HL-60 (cell line): ENCODE results near the gene FNDC5.

Experiments used
- DNase-seq, 2 experiments: peaks; one replicate each; pipeline ENCODE4 v3.0.0-alpha.2; 2010 to 2020; ENCODE audit warnings: low read depth in 1 of 2, low spot score in 1 of 2
- H3K27ac ChIP-seq: fragments of 250-450 bp; sonication (Bioruptor Pico); replicated peaks from 2 replicates; pipeline ENCODE4 v1.5.1; 2020; ENCODE audit warnings: mild to moderate bottlenecking, moderate library complexity
- H3K27me3 ChIP-seq: fragments of 250-450 bp; sonication (Bioruptor Pico); 2 replicates; pipeline ENCODE4 v1.5.1; 2021; ENCODE audit warnings: mild to moderate bottlenecking, moderate library complexity; ENCODE audit not compliant: insufficient read depth, poor library complexity, severe bottlenecking
- H3K4me3 ChIP-seq: replicated peaks from 2 replicates; pipeline ENCODE4 v1.5.1; 2011; ENCODE audit warnings: mild to moderate bottlenecking, control low read depth, low read length; ENCODE audit not compliant: insufficient read depth
- GABPA ChIP-seq: IDR thresholded peaks from 2 replicates; pipeline ENCODE4 v1.6.1; 2012; ENCODE audit warnings: low read depth
- POLR2AphosphoS5 ChIP-seq: IDR thresholded peaks from 2 replicates; pipeline ENCODE4 v1.6.1; 2012; ENCODE audit warnings: low read depth
- SPI1 ChIP-seq: IDR thresholded peaks from 2 replicates; pipeline ENCODE4 v1.6.1; 2012; ENCODE audit warnings: low read depth, mild to moderate bottlenecking, borderline replicate concordance
- TF ChIP-seq, protein P1 (sequence below): IDR thresholded peaks from 2 replicates; pipeline ENCODE4 v1.6.1; 2012; ENCODE audit warnings: low read depth; ENCODE audit not compliant: insufficient replicate concordance
- TF ChIP-seq, protein P2 (sequence below): IDR thresholded peaks from one replicate; pipeline ENCODE4 v1.5.1; 2011; ENCODE audit warnings: low read length, control low read depth, inconsistent platforms; ENCODE audit not compliant: insufficient read depth

FNDC5 gene

DNA sequence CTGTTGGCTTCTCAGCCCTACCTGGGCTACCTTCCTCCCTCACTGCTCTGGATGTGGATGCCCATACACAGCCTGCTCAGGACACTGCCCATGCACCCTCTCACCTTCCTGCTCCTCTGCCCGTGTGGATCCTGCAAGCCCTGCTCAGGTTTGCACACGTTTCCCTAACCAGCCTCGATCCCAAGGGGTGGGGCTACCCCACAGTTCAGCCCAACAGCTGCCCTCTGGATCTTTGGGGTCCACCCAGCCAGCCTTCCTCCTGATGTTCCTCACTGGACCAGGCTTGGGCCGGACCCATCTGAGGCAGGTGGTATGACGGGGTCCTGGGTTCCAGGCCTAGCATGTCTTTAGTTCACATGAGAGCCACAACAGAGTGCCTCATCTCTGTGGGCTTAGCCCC, 25.7 kb upstream of the FNDC5 start:
- H3K27me3 ChIP-seq = peaks cover 51% of the 10 kb centered on the region
- TF ChIP-seq, protein P1, sequence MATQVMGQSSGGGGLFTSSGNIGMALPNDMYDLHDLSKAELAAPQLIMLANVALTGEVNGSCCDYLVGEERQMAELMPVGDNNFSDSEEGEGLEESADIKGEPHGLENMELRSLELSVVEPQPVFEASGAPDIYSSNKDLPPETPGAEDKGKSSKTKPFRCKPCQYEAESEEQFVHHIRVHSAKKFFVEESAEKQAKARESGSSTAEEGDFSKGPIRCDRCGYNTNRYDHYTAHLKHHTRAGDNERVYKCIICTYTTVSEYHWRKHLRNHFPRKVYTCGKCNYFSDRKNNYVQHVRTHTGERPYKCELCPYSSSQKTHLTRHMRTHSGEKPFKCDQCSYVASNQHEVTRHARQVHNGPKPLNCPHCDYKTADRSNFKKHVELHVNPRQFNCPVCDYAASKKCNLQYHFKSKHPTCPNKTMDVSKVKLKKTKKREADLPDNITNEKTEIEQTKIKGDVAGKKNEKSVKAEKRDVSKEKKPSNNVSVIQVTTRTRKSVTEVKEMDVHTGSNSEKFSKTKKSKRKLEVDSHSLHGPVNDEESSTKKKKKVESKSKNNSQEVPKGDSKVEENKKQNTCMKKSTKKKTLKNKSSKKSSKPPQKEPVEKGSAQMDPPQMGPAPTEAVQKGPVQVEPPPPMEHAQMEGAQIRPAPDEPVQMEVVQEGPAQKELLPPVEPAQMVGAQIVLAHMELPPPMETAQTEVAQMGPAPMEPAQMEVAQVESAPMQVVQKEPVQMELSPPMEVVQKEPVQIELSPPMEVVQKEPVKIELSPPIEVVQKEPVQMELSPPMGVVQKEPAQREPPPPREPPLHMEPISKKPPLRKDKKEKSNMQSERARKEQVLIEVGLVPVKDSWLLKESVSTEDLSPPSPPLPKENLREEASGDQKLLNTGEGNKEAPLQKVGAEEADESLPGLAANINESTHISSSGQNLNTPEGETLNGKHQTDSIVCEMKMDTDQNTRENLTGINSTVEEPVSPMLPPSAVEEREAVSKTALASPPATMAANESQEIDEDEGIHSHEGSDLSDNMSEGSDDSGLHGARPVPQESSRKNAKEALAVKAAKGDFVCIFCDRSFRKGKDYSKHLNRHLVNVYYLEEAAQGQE = no peak
- no peak for TF ChIP-seq POLR2AphosphoS5
- no peak for TF ChIP-seq SPI1
- TF ChIP-seq, protein P2, sequence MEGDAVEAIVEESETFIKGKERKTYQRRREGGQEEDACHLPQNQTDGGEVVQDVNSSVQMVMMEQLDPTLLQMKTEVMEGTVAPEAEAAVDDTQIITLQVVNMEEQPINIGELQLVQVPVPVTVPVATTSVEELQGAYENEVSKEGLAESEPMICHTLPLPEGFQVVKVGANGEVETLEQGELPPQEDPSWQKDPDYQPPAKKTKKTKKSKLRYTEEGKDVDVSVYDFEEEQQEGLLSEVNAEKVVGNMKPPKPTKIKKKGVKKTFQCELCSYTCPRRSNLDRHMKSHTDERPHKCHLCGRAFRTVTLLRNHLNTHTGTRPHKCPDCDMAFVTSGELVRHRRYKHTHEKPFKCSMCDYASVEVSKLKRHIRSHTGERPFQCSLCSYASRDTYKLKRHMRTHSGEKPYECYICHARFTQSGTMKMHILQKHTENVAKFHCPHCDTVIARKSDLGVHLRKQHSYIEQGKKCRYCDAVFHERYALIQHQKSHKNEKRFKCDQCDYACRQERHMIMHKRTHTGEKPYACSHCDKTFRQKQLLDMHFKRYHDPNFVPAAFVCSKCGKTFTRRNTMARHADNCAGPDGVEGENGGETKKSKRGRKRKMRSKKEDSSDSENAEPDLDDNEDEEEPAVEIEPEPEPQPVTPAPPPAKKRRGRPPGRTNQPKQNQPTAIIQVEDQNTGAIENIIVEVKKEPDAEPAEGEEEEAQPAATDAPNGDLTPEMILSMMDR = no peak
- TF ChIP-seq GABPA = no peak
- no peak overlapping the region for H3K4me3 ChIP-seq
- DNase-seq = no peak
- no peak overlapping the region for H3K27ac ChIP-seq

DNA sequence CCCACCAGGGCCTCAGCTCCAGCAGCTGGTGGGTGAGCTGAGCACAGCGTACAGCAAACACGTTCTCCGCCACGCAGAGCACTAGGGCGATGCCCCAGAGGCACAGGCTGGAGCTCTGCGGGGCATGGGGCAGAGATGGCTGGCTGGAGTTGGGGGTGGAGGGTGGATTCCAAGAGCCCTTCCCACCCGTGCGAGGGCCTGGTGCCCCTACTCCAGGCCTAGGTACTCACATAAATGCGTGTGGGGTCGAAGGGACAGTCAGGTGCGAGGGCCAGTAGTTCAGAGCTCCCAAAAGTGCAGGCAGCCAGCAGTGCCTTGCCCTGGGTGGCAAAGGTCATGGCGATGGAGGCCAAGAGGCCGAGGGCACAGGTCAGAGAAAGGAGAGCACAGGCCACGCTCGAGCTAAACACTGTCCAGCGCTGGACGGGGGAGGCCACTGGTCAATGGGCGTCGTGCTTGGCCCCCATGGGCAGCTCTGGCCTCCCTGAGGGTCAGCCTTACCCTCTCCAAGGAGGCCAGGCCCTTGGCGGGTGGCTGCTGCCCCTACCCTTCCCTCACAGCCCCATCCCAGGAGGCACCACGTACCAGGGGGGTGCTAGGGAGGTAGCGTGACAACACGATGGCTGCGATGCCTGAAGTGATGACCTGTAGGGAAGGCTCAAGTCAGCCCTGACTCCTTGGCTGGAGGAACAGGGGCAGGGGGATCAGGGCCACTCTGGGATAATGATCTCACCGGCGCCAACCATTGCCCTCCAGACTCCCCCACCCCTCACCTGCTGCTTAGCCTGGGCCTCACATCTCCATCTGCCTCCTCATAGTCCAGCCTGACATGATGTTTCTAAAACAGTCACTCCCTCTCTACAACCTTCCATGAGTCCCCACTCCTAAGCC, 24.9 kb upstream of the FNDC5 start:
- Histone ChIP-seq H3K27me3 (peaks cover 49% of the 10 kb centered on the region), H3K27ac (no peak overlapping the region), H3K4me3 (no peak overlapping the region)
- TF ChIP-seq POLR2AphosphoS5 (no peak), SPI1 (no peak), GABPA (no peak)
- TF ChIP-seq, protein P2 = no peak
- TF ChIP-seq, protein P1 = no peak
- DNase-seq = no peak

DNA sequence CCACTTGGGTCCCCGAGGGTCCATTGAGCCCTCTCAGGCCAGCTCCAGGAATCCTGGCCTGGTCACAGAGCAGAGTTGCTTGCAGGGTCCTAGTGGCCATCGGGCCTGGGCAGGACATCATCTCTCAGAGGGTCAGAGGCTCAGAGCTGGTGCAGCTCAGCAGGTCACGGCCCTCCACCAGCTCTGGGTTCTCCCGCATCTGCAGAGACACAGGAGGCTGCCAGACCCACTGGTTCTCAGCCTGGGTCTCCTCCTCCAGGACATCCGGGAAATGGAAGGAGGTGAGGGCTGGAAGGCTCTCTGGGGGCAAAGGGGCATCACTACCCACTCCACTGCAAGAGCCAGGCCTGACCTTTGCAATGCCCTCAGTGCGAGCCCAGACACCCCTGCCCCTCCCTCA, 24.0 kb upstream of the FNDC5 start:
- no peak overlapping the region for H3K4me3 ChIP-seq
- H3K27ac ChIP-seq = no peak overlapping the region
- no peak for DNase-seq
- TF ChIP-seq POLR2AphosphoS5 (no peak), GABPA (no peak), SPI1 (no peak)
- TF ChIP-seq, protein P2 = no peak
- TF ChIP-seq, protein P1 = no peak
- H3K27me3 ChIP-seq = peaks cover 40% of the 10 kb centered on the region
